ENCODE data around the gene NXT1.
"Not testable (repeated sequence)": the region's sequence is repeated elsewhere in the genome, so short reads cannot be mapped to it uniquely, and the experiment has no call there.

The NXT1 gene

GRCh38 chr20:23331450-23332350 lies 18.9 kb upstream of the NXT1 start:
- DNase-seq: peak; percentile 48

DNA sequence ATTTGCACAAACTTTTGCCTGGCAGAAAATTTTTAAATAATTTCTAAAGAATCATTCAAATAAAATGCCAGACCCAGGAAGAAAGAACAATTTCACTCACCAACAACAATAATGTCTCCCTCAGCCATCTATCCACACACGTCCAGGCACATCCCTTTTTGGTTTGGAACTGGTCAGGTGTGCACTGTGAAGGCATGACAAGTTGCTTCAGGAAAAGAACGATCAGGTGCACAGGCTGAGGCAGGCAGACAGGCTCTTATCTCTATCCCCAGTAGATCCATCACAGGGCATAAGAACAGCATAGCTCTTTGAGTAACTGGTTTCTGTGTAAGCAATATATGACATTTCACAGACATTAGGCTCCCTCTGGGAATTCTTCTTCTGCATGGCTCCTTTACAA lies 18.1 kb upstream of the NXT1 start:
- no peak for DNase-seq

- peak; percentile 24 for DNase-seq
Observed at GRCh38 chr20:23334111-23334510, 16.5 kb upstream of the NXT1 start.

- no peak for DNase-seq
Observed at GRCh38 chr20:23335521-23335920, 15.1 kb upstream of the NXT1 start.

GRCh38 chr20:23336476-23336875 lies 14.1 kb upstream of the NXT1 start:
- DNase-seq: no peak

GRCh38 chr20:23337312-23337711 lies 13.3 kb upstream of the NXT1 start:
- DNase-seq: no peak

DNA sequence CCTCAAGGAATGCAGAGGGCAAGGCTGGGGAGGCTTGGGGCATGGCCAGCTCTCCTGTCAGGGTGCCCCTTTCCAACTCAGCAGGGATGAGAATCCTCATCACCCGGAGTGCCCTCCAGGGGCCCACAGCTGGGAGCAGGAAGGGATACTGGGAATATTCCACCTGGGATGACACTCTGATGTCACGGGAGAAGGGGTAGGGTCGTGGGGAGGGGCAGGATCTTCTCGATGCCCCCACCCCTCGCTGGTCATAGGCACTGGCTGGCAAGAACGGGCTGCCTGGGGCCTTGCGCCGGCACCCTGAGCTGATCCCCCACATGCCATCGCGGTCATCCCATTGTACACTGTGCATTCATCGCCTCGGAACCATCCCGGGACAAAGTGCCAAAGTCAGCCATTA lies 10.6 kb upstream of the NXT1 start:
- no peak for DNase-seq

GRCh38 chr20:23340524-23340923 lies 10.1 kb upstream of the NXT1 start:
- peak; percentile 71 for DNase-seq

DNA sequence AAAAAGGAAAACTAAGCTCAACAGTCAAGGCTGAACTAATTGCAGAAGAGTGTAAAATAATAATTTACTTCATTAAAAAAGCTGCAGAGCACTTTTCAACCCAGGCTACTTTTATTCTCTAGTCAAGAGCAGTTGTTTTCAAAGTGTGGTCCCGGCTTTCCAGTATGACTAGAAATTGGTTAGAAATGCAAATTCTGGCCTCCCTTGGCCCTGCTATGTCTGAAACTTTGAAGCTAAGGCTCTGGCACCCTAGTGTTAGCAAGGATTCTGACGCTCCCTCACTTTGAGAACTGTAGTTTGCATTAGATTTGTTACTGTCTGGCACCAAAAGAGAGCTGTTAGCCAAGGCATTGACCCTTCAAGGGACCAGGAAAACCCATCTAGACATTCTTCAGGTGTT lies 9.5 kb upstream of the NXT1 start:
- DNase-seq: no peak

DNA sequence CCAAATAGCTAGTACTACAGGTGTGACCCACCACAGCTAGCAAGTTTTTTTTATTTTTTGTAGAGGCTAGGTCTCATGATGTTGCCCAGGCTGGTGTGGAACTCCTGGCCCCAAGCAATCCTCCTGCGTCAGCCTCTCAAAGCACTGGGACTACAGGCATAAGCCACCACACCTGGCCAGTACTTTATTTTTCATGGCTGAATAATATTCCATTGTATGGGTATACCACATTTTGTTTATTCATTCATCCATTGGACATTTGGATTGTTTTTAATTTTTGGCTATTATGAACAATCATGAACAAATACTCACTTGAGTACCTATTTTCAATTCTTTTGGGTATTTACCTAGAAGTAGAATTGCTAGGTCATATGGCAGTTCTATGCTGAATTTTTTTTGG lies 7.0 kb upstream of the NXT1 start:
- no peak for DNase-seq

- no peak for DNase-seq
Observed at GRCh38 chr20:23344336-23344735, 6.3 kb upstream of the NXT1 start.

DNA sequence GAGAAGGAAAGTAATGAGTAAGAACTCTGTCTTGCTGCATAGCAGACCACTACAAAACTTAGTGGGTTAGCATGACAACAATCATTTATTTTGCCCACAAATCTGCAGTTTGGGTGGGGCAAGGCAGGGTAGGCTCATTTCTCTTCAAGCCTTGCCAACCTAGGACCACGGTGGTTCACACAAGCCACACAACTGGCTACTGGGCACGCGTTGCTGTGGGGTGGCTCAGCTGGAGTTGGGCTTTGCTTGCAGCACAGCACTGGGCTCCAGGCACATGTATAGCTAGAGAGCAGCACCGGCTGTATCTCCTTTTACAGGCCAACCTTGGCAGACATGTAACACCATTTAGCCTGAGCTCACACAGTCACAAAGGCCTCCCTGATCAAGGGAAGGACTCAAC lies 4.6 kb upstream of the NXT1 start:
- DNase-seq: no peak

DNA sequence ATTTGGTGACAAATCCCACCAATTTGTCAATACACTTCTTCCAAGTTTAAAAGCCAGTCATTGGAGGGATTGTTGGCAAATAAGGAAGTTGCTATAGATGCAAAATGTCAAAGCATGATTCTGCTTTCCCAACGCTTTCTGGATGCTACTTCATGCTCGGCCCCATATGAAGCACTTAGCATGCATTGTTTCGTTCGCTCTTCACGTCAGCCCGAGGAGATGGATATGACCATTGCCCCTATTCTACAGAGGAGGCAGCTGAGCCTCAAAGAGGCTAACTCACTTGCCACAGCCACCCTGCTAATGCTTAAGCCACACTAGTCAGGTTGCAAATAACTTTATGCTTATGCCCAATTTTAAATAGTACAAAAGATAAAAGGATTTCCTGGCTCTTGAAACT lies 2.8 kb upstream of the NXT1 start:
- DNase-seq: peak; percentile 49

DNA sequence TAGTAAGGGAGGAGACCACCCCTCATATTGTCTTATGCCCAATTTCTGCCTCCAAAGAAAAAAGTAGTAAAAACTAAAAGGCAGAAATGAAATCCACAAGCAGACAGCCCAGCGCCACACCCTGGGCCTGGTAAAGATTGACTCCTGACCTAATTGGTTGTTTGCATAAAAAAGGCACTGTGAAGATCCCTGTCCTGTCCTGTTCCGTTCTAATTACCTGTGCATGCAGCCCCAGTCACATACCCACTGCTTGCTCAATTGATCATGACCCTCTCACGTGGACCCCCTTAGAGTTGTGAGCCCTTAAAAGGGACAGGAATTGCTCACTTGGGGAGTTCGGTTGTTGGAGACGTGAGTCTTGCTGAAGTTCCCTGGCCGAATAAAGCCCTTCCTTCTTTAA lies 2.1 kb upstream of the NXT1 start:
- not testable (repeated sequence) for DNase-seq

DNA sequence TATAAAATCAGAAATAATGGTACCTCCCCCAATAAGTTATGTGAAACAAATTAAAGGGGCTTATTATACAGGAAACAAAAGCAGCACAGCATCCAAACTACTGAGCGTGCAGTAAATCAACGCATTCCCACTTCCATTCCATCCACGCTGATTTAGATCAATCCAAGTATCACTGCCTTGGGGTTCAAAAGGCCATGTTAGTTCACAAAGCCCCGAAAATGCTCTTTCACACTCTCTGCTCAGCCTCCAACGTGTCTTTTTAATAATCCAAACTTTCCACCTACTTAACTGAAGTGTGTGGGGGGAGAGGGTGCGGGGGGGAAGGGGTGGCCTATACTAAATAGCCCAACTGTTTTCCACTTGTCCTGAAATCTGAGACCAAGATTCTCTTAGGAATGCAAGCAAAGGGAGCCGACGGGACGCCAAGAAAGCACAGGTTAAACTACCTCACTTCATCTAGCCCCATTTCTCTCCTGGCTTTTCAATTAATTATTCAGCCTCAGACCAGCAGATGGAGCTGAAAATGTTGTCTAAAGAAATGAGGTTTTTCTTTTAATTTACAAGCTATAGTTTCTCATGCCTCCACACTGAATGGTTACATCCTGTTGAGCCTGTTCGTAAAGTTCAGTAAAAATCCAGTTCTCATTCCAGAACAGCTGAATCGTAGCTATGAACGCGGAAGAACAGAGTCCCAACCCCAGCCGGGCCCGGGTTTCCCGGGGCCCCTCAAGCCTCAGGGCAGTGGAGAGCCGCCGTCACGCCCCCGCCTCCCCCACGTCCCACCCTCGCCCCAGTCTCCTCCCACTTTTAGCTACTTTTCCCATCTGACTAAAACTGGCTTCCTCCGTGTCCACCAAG lies 1.0 kb upstream of the NXT1 start:
- no peak for DNase-seq

GRCh38 chr20:23350904-23351838 lies 580 bp downstream of the NXT1 start:
- peak; percentile 39 for DNase-seq

DNA sequence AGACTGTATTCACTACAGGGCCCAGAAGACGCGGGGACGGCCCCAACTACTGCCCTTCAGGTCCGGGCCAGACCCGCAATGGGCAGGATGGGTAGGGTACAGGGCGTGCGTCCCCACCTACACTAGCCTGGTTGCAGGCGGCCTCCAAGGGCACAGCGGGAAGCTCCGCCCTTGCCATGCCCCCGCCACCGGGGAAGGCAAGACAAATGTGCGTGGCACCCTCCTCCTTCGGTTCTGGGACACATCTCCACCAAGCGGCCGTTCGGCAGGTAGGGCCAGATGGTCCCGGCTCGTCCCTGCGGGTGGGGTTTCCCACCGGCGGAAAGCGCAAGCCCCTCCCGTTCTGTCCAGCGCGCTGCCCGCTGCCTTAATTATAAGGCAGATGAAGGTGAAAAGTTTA lies 5.6 kb downstream of the NXT1 start:
- DNase-seq: no peak

DNA sequence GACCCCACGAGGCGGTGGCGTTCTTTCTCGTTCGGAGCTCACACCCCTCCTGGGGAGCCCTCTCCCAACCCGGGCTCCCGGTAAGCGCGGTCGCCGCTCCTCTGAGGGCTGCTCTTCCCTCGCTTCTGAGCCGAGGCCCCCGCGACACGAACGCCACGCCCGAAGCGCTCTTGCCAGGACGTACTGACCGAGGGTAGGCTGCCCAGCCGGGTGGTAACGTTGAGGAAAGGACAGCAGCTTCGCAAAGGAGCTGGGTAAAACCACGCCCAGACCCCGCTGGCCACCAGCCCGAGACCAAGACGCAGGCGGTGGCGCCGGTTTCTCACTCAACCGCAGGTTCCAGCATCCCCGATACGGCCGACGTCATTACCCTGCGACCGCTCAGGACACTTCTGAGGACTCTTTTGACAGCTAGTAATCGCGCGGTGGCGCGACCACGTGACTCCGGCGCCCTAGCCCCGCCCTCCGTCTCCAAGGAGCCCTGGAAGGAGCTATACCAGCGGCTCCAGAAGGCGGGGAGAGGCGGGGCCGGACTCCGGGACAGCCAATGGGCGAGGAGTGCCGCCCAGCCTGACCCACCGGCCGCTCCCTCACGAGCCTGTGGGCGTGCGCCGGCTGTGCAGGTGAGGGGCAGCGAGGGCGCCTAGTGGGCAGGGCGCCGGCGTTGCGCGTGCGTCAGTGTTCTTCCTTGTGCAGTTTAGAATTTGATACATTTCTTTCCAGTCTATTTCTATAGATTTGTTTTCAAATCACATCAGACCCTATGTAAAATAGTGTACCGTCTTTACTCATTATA lies 7.4 kb downstream of the NXT1 start:
- DNase-seq: peak; percentile 100

- DNase-seq: no peak
Observed at GRCh38 chr20:23358563-23358906, 7.9 kb downstream of the NXT1 start.

DNA sequence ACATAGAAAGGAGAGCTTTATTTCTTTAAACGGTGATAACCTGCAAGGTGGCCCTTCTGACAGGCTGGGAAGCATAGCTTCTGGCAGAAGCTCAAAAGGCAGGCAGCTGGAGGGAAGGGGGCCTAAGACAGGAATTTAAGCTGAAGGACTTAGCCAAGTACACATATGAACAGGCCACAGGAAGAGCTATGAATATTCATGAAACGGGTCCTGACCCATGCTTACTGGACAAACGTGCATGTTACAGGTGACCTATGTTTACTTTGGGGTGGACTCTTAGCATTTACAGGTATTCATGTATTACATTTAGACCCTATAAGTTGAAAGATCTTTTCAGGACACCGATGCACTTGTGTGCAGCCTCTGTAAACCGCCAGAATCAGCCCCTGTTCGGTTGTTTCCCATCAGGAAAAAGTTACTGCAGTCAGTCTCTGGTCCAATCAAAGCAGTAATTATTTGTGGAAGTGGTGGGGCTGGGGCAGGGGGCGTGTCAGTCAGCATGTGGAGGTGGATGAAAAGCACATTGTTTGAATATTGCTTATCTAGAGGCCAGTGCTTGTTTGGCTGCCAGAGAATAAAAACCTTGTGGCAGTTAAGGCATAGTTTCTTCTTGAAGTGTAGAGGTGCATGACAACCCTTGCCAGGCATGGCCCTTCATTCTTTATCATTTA lies 8.5 kb downstream of the NXT1 start:
- DNase-seq: no peak

- DNase-seq: no peak
Observed at GRCh38 chr20:23360531-23360930, 9.9 kb downstream of the NXT1 start.

GRCh38 chr20:23361119-23361475 lies 10.5 kb downstream of the NXT1 start:
- peak; percentile 53 for DNase-seq

Data from suppressor macrophage treated with lipopolysaccharide for 4 hours (primary cell).